CD14-positive monocyte (primary cell): ENCODE measurements around the gene HTR3C. TPM values are rescaled to one million over a fixed set of nuclear protein-coding genes. Genes with fewer than 3 reads are reported as not detected.

Source experiments
- DNase-seq, 3 donors: peaks; one replicate each; pipeline ENCODE4 v3.0.0-alpha.2; 2011 to 2022
- H2AFZ ChIP-seq: 2 replicates; pipeline ENCODE4 v1.6.0; 2012; ENCODE audit warnings: mild to moderate bottlenecking, low read depth, low read length, inconsistent platforms; ENCODE audit not compliant: insufficient read depth, poor library complexity, severe bottlenecking
- H3K27ac ChIP-seq, 2 donors: 1 replicate in 1 of 2; 2 replicates in 1 of 2; pipeline ENCODE4 v1.5.1; 2012 to 2013; ENCODE audit warnings: low read length in 2 of 2, control low read depth in 1 of 2, inconsistent platforms in 1 of 2, low read depth in 1 of 2, mild to moderate bottlenecking in 1 of 2
- H3K27me3 ChIP-seq, 2 donors: one replicate each; pipeline versions ENCODE4 v1.6.0 to v1.6.1; 2011 to 2013; ENCODE audit warnings: low read length in 2 of 2; ENCODE audit not compliant: control insufficient read depth in 2 of 2, insufficient read depth in 2 of 2
- H3K36me3 ChIP-seq, 2 donors: replicated peaks in 1 of 2; 1 replicate in 1 of 2; 2 replicates in 1 of 2; pipeline versions ENCODE4 v1.5.1 to v1.6.1; 2012 to 2013; ENCODE audit warnings: low read length in 2 of 2, control low read depth in 1 of 2, inconsistent platforms in 1 of 2, mild to moderate bottlenecking in 1 of 2; ENCODE audit not compliant: insufficient read depth in 2 of 2, control insufficient read depth in 1 of 2
- H3K4me1 ChIP-seq, 2 donors: 1 replicate in 1 of 2; 2 replicates in 1 of 2; pipeline versions ENCODE4 v1.5.1 to v1.6.1; 2012 to 2013; ENCODE audit warnings: low read length in 2 of 2, control low read depth in 1 of 2, inconsistent platforms in 1 of 2, mild to moderate bottlenecking in 1 of 2, moderate library complexity in 1 of 2; ENCODE audit not compliant: insufficient read depth in 2 of 2, control insufficient read depth in 1 of 2
- H3K4me2 ChIP-seq: replicated peaks from 2 replicates; pipeline ENCODE3; 2012; ENCODE audit warnings: low read length, moderate library complexity, mild to moderate bottlenecking; ENCODE audit not compliant: poor library complexity, severe bottlenecking; ENCODE audit errors: extremely low read depth
- H3K4me3 ChIP-seq, 3 experiments: fragments of 200-600 bp in 1 of 3; sonication (generic) in 1 of 3; replicated peaks in 1 of 3; 1 replicate in 2 of 3; 2 replicates in 1 of 3; pipeline ENCODE4 v1.5.1; 2011 to 2013; ENCODE audit warnings: low read length in 3 of 3, mild to moderate bottlenecking in 3 of 3, control low read depth in 2 of 3, low read depth in 2 of 3, inconsistent platforms in 1 of 3, moderate library complexity in 1 of 3
- H3K79me2 ChIP-seq: 2 replicates; pipeline ENCODE4 v1.6.0; 2012; ENCODE audit warnings: mild to moderate bottlenecking, control low read depth, inconsistent platforms, low read length, moderate library complexity; ENCODE audit not compliant: insufficient read depth
- H3K9ac ChIP-seq: 2 replicates; pipeline ENCODE4 v1.6.0; 2017; ENCODE audit warnings: low read length, mild to moderate bottlenecking; ENCODE audit not compliant: insufficient read depth, poor library complexity, severe bottlenecking
- H3K9me3 ChIP-seq, 2 donors: replicated peaks in 1 of 2; 1 replicate in 1 of 2; 2 replicates in 1 of 2; pipeline versions ENCODE4 v1.5.1 to v1.6.1; 2012 to 2013; ENCODE audit warnings: low read length in 2 of 2, control low read depth in 1 of 2; ENCODE audit not compliant: control insufficient read depth in 1 of 2, insufficient read depth in 1 of 2
- H4K20me1 ChIP-seq: 2 replicates; pipeline ENCODE4 v1.6.0; 2012; ENCODE audit warnings: mild to moderate bottlenecking, low read length, control low read depth, moderate library complexity; ENCODE audit not compliant: insufficient read depth
- H3K27ac Mint-ChIP-seq, 7 donors: one replicate each; pipeline ENCODE4 v1.8.0; 2020; ENCODE audit warnings: mild to moderate bottlenecking in 7 of 7, mixed read lengths in 7 of 7, moderate library complexity in 6 of 7, inconsistent platforms in 2 of 7
- H3K27me3 Mint-ChIP-seq, 3 donors: one replicate each; pipeline ENCODE4 v1.8.0; 2021 to 2022; ENCODE audit warnings: low read depth in 3 of 3, mild to moderate bottlenecking in 3 of 3, mixed read lengths in 3 of 3, moderate library complexity in 3 of 3, inconsistent platforms in 1 of 3
- H3K36me3 Mint-ChIP-seq, 2 donors: one replicate each; pipeline ENCODE4 v1.8.0; 2020; ENCODE audit warnings: mixed read lengths in 2 of 2, inconsistent platforms in 1 of 2, mild to moderate bottlenecking in 1 of 2
- H3K4me1 Mint-ChIP-seq: one replicate; pipeline ENCODE4 v1.8.0; 2020; ENCODE audit warnings: mild to moderate bottlenecking, mixed read lengths
- H3K4me3 Mint-ChIP-seq, 2 donors: one replicate each; pipeline ENCODE4 v1.8.0; 2020; ENCODE audit warnings: mild to moderate bottlenecking in 2 of 2, mixed read lengths in 2 of 2, moderate library complexity in 1 of 2
- H3K9me3 Mint-ChIP-seq, 7 donors: one replicate each; pipeline ENCODE4 v1.8.0; 2020 to 2022; ENCODE audit warnings: mixed read lengths in 7 of 7, mild to moderate bottlenecking in 6 of 7, moderate library complexity in 6 of 7, inconsistent platforms in 2 of 7
- CTCF ChIP-seq: fragments of 200-600 bp; IDR thresholded peaks from one replicate; pipeline ENCODE4 v1.8.0; 2022; ENCODE audit warnings: antibody characterized with exemption, mild to moderate bottlenecking
- WGBS: methylation state at CpG from one replicate; pipeline ENCODE4 v1.1.5; 2013; ENCODE audit warnings: missing lambda C conversion rate; ENCODE audit not compliant: insufficient coverage; 5-methylcytosine and 5-hydroxymethylcytosine counted together
- intact Hi-C, 2 donors: fragments of 100-400 bp; cut with micrococcal nuclease; formaldehyde crosslinking; loops; one replicate each; pipeline versions ENCODE4 v1.15.0 to v1.15.1; 2023
- polyA minus RNA-seq: library from RNA; depleted of rRNA, polyadenylated mRNA; stranded (reverse); fragments of >200 nt; gene quantifications from 2 replicates; pipeline ENCODE4 v1.2.3, GENCODE V29; 2012
- polyA plus RNA-seq, 3 donors: library from polyadenylated mRNA; depleted of rRNA in 1 of 3; unstranded in 2 of 3; stranded (reverse) in 1 of 3; fragments of 300-500 nt in 2 of 3; fragments of >200 nt in 1 of 3; fragmentation: Illumina TruSeq in 2 of 3; gene quantifications; 1 replicate in 2 of 3; 2 replicates in 1 of 3; pipeline ENCODE4 v1.2.3, GENCODE V29; 2012 to 2021
- total RNA-seq, 12 experiments: library from RNA in 1 of 12; stranded (reverse) in 1 of 12; fragments of 120-200 nt in 1 of 12; gene quantifications; one replicate each; pipeline ENCODE4 v1.2.4 and lab custom pipeline; 2013 to 2026; ENCODE audit warnings: mixed read lengths in 6 of 12, inconsistent platforms in 1 of 12

HTR3C gene
- total RNA-seq (2013), result not detected
- not detected for polyA plus RNA-seq
- polyA minus RNA-seq, result not detected in 2 replicates
- 0 to 0.75 (median 0) reads per million in 11 experiments for total RNA-seq (lab: John Stamatoyannopoulos, UW)

- H3K9me3 Mint-ChIP-seq, result no peaks in the 10 kb centered on the region
- Histone ChIP-seq H3K27me3 (no peaks in the 10 kb centered on the region), H3K27ac (no peak within 1 kb of the TSS), H3K4me3 (no peak within 1 kb of the TSS), H3K4me1 (no peaks in the 10 kb centered on the region), H3K4me2 (no peak within 1 kb of the TSS), H3K9me3 (no peaks in the 10 kb centered on the region), H4K20me1 (no peaks in the 10 kb centered on the region), H2AFZ (no peak within 1 kb of the TSS), H3K9ac (no peak within 1 kb of the TSS), H3K79me2 (no peaks in the 10 kb centered on the region), H3K36me3 (no peaks in the 10 kb centered on the region)
- intact Hi-C loops, result no loop called here
- DNase-seq, result no peak
- H3K27me3 Mint-ChIP-seq, result peaks cover 0 to 10% (median 8%) of the 10 kb centered on the region in 3 donors
- H3K36me3 Mint-ChIP-seq, result no peaks in the 10 kb centered on the region
- H3K27ac Mint-ChIP-seq, result peak within 1 kb of the TSS in 1 of 7 donors; percentile 5
- H3K4me1 Mint-ChIP-seq, result peaks cover 3% of the 10 kb centered on the region
- TF ChIP-seq CTCF, result no peak
- 53% methylated on average over 3 of the region's 4 CpGs for WGBS
- no peak within 1 kb of the TSS for H3K4me3 Mint-ChIP-seq
These were observed at the start of gene HTR3C for GRCh38 chr3:184052767-184053166. TSS of gene HTR3C (plus strand) at chr3:184053047. CDS start at chr3:184053081, 34 bp downstream.

GRCh38 chr3:184003187-184003967, 49.5 kb upstream of the HTR3C start:
- no peak for TF ChIP-seq CTCF
- H3K4me1 Mint-ChIP-seq, result peaks cover 34% of the 10 kb centered on the region
- H3K36me3 ChIP-seq, result no peaks in the 10 kb centered on the region
- H3K27me3 ChIP-seq, result no peaks in the 10 kb centered on the region
- no peak overlapping the region for H3K4me2 ChIP-seq
- peaks cover 3% of the 10 kb centered on the region for H3K79me2 ChIP-seq
- H4K20me1 ChIP-seq, result no peaks in the 10 kb centered on the region
- H3K4me3 ChIP-seq, result no peak overlapping the region
- peaks cover 35 to 37% of the 10 kb centered on the region in 2 donors for H3K4me1 ChIP-seq
- no peaks in the 10 kb centered on the region for H3K9me3 ChIP-seq
- no peak overlapping the region for H3K27ac ChIP-seq
- no peak overlapping the region for H3K9ac ChIP-seq
- H3K4me3 Mint-ChIP-seq, result no peak overlapping the region
- no peak for DNase-seq
- H3K27me3 Mint-ChIP-seq, result no peaks in the 10 kb centered on the region
- intact Hi-C loops, result no loop called here
- peaks cover 0 to 2% (median 0%) of the 10 kb centered on the region in 7 donors for H3K9me3 Mint-ChIP-seq
- H3K36me3 Mint-ChIP-seq, result peaks cover 10 to 20% of the 10 kb centered on the region in 2 donors
- H2AFZ ChIP-seq, result no peak overlapping the region
- no peak overlapping the region for H3K27ac Mint-ChIP-seq
- 97% methylated on average over 4 of the region's 5 CpGs for whole genome bisulfite sequencing
